DMS53 treated with DMSO at 0.1 percent for 48 hours (cell line): ENCODE results near the gene TIPARP.
"Not testable (repeated sequence)": the region's sequence is repeated elsewhere in the genome, so short reads cannot be mapped to it uniquely, and the experiment has no call there.

Experiments
- DNase-seq: peaks from one replicate; lab custom pipeline; 2025; ENCODE audit not compliant: unreplicated experiment; lab: John Stamatoyannopoulos, UW

The TIPARP gene

DNA sequence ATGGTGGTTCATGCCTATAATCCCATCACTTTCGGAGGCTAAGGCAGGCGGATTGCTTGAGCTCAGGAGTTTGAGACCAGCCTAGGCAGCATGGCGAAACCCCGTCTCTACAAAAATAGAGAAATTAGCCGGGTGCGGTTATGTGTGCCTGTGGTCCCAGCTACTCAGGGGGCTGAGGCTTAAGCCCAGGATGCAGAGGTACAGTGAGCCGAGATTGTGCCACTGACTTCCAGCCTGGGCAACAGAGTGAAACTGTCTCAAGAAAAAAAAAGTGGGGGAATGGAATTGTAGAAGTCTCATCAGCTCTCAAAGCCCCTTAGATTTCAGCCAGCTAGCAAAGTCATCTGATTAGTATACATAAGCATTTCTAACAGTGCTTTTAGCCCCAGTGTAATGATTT is 33.2 kb downstream of the TIPARP start:
- no peak for DNase-seq

- no peak for DNase-seq
Observed at GRCh38 chr3:156710429-156710828, 36.0 kb downstream of the TIPARP start.

- peak; percentile 11 for DNase-seq
Observed at GRCh38 chr3:156711113-156711512, 36.7 kb downstream of the TIPARP start.

GRCh38 chr3:156711944-156712343 is 37.6 kb downstream of the TIPARP start:
- not testable (repeated sequence) for DNase-seq

- DNase-seq = no peak
Observed at GRCh38 chr3:156716105-156716862, 41.9 kb downstream of the TIPARP start.

- DNase-seq = no peak
Observed at GRCh38 chr3:156718622-156719306, 44.4 kb downstream of the TIPARP start.

- DNase-seq = no peak
Observed at GRCh38 chr3:156720826-156721225, 46.4 kb downstream of the TIPARP start.

DNA sequence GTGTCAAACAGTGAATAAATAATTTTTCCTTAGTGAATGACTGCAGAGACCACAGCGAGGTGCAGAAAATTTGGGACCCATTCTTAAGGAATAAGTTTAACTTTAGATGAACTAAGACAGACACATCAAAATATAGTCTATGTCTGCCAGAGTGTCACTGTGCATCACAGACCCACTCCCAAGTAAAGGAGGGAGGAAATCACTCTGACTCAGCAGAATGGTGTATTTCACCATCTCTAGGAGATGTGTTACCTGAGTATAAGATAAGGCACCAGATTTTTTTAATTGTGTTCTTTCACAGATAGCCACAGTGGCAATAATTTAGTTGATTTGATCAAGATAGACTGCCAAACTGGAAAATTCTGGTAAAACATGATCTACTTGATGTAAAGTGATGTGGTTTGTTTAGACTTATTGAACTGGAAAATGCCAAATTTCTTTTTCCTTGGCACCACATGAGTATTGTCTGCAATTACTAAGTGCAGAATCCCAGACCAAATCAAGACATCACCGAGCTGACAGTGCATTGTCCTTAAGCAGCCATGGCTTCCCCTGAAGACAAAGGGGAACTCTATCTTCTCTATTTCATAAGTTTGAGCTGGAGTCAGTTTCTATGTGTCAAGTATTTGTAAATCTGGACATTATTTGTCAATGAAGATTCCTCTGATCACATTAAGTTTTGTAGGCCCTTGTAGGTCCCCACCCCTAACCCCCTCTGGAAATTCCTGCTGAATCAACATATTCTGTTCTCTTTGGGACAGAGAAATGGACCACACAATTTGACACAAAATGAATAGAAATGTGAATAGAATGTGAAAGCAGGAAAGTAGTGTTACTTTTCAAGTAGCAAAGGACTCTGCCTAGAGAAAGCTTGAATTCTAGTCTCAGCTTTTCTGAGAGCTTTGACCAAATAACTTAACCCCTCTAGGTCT is 47.6 kb downstream of the TIPARP start:
- no peak for DNase-seq

- DNase-seq = no peak
Observed at GRCh38 chr3:156723182-156723619, 48.8 kb downstream of the TIPARP start.

GRCh38 chr3:156725682-156726081 is 51.3 kb downstream of the TIPARP start:
- no peak for DNase-seq

DNA sequence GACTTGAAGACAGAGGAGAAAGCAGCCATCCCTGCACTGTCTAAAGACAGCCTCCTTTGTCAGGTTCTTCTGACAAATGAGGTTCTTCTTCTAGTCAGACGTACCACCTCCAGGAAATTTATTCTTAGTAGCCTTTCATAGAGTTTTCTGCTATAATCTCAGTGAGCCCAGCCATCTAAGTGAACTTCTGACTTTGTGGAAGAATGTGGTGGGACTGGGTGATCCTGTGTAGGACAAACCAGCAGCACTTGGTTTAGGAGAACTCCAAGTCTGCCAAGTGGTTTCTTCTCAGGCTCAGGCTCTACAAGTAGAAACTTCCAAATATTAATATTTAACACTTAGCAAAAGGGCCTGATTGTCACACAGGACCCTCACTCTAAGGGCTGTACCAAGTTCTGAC is 52.1 kb downstream of the TIPARP start:
- DNase-seq = no peak

GRCh38 chr3:156727519-156728205 is 53.3 kb downstream of the TIPARP start:
- no peak for DNase-seq

GRCh38 chr3:156728267-156728985 is 54.0 kb downstream of the TIPARP start:
- DNase-seq = peak; percentile 37

GRCh38 chr3:156729460-156730179 is 55.2 kb downstream of the TIPARP start:
- DNase-seq = no peak

DNA sequence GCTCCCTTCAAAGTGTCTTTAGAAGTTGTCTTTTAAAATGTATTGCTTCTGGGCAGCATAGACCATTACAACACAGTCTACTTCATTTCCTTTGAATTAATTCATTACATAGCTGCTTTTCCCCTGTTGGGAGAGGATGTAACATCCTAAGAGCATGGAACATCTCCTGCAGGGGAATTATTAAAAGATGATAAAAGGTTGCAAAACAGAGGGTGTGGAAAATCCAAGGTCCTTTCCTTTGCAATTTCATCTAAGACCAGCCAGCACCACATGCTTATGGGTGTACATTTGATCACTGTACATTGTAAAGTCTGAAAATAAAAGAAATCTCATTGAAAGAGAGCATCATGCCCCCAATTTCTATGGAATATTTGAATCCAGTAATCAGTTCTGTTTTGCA is 57.4 kb downstream of the TIPARP start:
- no peak for DNase-seq

- DNase-seq = no peak
Observed at GRCh38 chr3:156732261-156732660, 57.9 kb downstream of the TIPARP start.

- DNase-seq = no peak
Observed at GRCh38 chr3:156732715-156733421, 58.5 kb downstream of the TIPARP start.

- DNase-seq = not testable (repeated sequence)
Observed at GRCh38 chr3:156734661-156735060, 60.3 kb downstream of the TIPARP start.

DNA sequence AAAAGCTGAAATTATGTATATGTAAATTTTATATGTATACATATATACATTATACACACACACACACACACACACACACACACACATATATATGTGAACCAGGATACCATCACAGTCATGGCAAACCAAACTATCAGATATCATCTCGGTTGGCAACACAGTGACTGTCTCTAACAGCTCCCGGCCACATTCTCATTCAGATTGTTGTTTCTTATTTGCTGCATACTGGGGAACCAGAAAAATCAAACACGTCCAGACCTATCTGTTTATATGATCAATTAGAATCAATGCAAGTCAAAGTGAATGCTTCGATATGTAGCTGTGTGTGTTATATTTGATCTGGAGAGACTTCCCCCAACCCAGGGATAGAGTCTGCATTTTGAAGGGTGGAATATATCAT is 61.1 kb downstream of the TIPARP start:
- no peak for DNase-seq
